Activated naive CD8-positive, alpha-beta T cell (primary cell): ENCODE data around the gene OTUD7B.

ENCODE experiments used
- H3K27ac Mint-ChIP-seq: one replicate; pipeline ENCODE4 v1.8.0; 2021; ENCODE audit warnings: mixed read lengths
- H3K27me3 Mint-ChIP-seq: one replicate; pipeline ENCODE4 v1.8.0; 2021; ENCODE audit warnings: mixed read lengths
- H3K36me3 Mint-ChIP-seq: one replicate; pipeline ENCODE4 v1.8.0; 2021; ENCODE audit warnings: mixed read lengths
- H3K4me1 Mint-ChIP-seq: one replicate; pipeline ENCODE4 v1.8.0; 2021; ENCODE audit warnings: low read depth, mixed read lengths
- H3K4me3 Mint-ChIP-seq: one replicate; pipeline ENCODE4 v1.8.0; 2021; ENCODE audit warnings: mild to moderate bottlenecking, mixed read lengths
- H3K9me3 Mint-ChIP-seq: one replicate; pipeline ENCODE4 v1.8.0; 2021; ENCODE audit warnings: low read depth, mixed read lengths

Gene OTUD7B

DNA sequence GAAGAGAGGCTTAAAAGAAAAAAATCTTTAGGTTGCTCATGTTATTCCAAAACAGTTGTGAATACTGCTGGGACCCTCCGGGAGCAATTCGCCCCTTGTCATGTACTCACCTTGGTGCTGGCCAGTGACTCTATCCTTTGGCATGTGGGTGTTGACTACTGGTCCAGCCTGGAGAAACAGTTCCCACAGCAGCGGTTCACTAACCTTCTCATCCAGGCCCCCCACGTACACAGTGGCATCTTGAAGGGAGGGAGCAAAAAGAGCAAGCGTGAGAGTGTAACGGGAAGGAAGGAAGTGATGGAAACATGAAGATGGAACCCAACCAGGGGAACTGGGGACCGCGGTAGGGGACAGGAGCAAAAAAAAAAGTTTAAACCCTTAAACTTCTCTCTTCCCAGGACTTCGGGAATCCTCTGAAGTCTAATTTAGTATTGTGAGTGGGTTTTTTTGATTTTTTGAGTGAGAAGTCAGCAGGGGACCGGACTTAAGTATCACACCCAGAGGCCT lies 83.4 kb downstream of the OTUD7B start:
- Mint-ChIP-seq H3K4me3 (peak overlapping the region; percentile 98), H3K27ac (peak overlapping the region; percentile 95), H3K27me3 (no peaks in the 10 kb centered on the region), H3K9me3 (no peaks in the 10 kb centered on the region), H3K36me3 (peaks cover 19% of the 10 kb centered on the region), H3K4me1 (peaks cover 40% of the 10 kb centered on the region)

DNA sequence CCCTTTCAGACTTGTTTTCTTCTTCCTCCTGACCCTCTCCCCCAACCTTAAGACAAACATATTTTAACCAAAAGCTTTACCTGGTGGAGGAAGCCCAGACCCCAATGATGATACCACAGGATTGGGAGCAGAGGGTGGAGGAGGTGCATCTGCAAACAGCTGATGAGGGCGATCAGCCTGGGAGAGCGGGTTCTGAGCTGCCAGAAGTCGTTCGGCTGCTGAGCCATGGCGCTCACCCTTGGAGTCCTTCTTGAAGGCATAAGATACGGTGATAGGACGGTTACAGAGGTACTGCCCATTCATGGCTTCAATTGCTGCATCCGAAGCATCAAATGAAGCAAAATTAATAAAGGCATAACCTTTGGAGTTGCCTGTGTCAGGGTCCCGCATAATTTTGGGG lies 84.2 kb downstream of the OTUD7B start:
- no peak overlapping the region for H3K27ac Mint-ChIP-seq
- no peaks in the 10 kb centered on the region for H3K9me3 Mint-ChIP-seq
- H3K27me3 Mint-ChIP-seq = no peaks in the 10 kb centered on the region
- H3K36me3 Mint-ChIP-seq = peaks cover 25% of the 10 kb centered on the region
- H3K4me1 Mint-ChIP-seq = peaks cover 38% of the 10 kb centered on the region
- peak overlapping the region; percentile 98 for H3K4me3 Mint-ChIP-seq

DNA sequence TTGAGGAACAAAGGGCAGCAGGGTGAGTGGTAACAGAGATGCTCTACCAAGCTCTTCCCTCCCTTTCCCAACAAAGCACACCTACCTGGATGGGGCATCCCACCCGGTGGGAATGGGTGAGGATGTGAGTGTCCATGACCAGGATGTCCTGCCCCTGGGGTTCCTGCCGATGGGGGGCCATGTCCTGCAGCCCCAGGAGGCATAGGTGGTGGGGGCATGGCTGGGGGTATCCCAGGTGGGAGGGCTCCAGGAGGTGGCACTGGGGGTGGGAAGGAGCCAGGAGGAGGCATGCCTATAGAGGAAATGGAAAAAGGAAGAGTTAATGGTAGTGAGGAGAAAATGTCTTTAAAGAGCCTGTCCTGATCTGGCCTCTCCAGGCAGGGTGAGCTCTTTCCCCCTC lies 84.8 kb downstream of the OTUD7B start:
- peaks cover 37% of the 10 kb centered on the region for H3K4me1 Mint-ChIP-seq
- no peak overlapping the region for H3K27ac Mint-ChIP-seq

DNA sequence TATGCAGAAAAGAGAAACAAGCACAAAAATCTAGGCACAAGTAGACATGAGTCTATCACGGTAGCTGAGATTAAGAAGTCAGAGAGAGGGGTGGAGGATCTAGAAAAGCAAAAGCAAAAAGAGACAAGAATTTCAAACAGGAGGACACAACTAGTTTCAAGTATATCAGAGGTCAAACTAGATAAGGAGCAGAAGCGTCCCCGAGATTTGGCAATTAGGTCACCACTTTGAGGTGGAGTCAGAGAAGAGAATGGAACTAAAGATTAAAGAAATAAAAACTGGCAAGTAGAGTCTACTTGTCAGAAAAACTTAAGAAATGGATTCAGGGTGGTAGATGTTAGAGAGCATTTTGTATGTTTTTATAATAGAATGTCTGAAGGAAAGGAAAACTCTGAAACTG lies 85.2 kb downstream of the OTUD7B start:
- H3K4me3 Mint-ChIP-seq = peak overlapping the region; percentile 98
- H3K9me3 Mint-ChIP-seq = no peaks in the 10 kb centered on the region
- peak overlapping the region; percentile 54 for H3K27ac Mint-ChIP-seq
- no peaks in the 10 kb centered on the region for H3K27me3 Mint-ChIP-seq
- H3K36me3 Mint-ChIP-seq = peaks cover 25% of the 10 kb centered on the region
- H3K4me1 Mint-ChIP-seq = peaks cover 37% of the 10 kb centered on the region

More for the DNA sequence above, 84.8 kb downstream of the OTUD7B start:
- Mint-ChIP-seq H3K27me3 (no peaks in the 10 kb centered on the region), H3K9me3 (no peaks in the 10 kb centered on the region), H3K36me3 (peaks cover 25% of the 10 kb centered on the region), H3K4me3 (peak overlapping the region; percentile 98)

DNA sequence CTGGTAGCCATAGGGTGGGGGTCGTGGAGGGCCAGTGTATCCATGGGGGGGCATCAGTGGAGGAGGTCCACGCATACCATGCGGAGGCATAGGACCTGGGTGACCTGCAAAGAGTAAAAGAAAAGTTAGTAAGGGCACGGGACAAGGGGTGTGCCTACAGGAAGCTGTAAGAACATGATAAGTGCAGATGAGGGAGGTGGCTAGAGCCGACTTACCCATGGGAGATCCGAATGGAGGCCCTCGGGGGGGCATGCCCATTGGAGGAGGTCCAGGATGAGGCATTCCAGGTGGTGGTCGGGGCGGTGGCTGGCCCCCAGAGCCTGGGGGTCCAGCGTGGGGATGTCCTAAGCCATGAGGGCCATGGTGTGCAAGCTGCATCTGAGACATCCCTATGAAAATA lies 86.9 kb downstream of the OTUD7B start:
- Mint-ChIP-seq H3K4me3 (no peak overlapping the region), H3K36me3 (peaks cover 25% of the 10 kb centered on the region), H3K27me3 (no peaks in the 10 kb centered on the region), H3K4me1 (peaks cover 38% of the 10 kb centered on the region), H3K27ac (no peak overlapping the region), H3K9me3 (no peaks in the 10 kb centered on the region)

DNA sequence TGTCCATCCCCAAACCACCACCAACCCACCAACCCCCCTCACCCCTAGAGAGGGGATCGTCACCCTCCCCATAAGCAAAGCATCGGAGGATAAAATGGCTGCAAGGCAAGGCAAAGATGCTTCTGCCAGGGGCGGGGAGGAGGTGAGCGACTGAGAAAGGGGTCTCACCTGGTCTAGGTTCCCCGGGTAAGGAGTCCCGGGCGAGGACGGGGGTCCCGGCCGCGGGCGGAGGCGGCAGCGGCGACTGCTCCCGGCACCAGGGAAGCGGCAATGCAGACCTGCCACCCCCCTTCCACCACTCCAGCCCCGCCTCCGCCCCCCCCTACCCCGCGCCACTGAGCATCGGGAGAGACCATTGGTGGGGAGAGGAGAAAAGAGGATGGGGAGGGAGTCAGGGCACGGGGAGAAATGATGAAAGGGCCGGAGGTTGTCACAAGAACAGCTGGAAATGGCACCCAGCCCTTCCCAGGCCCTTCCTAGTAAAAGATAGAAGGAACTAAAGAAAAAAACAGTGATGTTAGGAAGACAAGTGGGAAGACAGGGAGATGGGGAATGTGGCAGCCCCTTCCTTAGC lies 92.9 kb downstream of the OTUD7B start, which contains the start of gene SV2A:
Gene SV2A, minus strand, starts transcription at position 274 of the 574 bp plus-strand sequence. CDS start 4,004 bp downstream, outside the sequence.
- Mint-ChIP-seq H3K4me3 (peak within 1 kb of the TSS; percentile 89), H3K27ac (peak within 1 kb of the TSS; percentile 12), H3K36me3 (peaks cover 9% of the 10 kb centered on the region), H3K9me3 (no peaks in the 10 kb centered on the region), H3K27me3 (no peaks in the 10 kb centered on the region), H3K4me1 (peaks cover 39% of the 10 kb centered on the region)

DNA sequence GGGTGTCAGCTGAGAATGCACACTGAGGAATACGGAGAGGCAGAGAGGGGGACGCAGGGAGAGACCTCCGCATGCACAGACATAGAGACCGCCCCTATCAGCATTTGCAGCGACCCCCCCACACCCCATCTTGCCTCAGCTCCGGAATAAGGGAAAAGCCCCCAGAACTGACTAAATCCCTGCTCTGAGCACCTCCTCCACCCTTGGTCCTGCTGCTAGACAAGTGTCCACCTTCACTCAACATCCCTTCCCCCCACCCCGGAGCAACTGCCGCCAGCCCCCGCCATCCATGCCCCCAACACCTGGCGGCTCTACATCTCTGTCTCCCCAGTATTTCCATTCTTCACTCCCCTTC lies 93.7 kb downstream of the OTUD7B start:
- H3K36me3 Mint-ChIP-seq = peaks cover 6% of the 10 kb centered on the region
- no peak overlapping the region for H3K27ac Mint-ChIP-seq
- no peaks in the 10 kb centered on the region for H3K9me3 Mint-ChIP-seq
- peak overlapping the region; percentile 89 for H3K4me3 Mint-ChIP-seq
- H3K27me3 Mint-ChIP-seq = no peaks in the 10 kb centered on the region
- peaks cover 39% of the 10 kb centered on the region for H3K4me1 Mint-ChIP-seq

DNA sequence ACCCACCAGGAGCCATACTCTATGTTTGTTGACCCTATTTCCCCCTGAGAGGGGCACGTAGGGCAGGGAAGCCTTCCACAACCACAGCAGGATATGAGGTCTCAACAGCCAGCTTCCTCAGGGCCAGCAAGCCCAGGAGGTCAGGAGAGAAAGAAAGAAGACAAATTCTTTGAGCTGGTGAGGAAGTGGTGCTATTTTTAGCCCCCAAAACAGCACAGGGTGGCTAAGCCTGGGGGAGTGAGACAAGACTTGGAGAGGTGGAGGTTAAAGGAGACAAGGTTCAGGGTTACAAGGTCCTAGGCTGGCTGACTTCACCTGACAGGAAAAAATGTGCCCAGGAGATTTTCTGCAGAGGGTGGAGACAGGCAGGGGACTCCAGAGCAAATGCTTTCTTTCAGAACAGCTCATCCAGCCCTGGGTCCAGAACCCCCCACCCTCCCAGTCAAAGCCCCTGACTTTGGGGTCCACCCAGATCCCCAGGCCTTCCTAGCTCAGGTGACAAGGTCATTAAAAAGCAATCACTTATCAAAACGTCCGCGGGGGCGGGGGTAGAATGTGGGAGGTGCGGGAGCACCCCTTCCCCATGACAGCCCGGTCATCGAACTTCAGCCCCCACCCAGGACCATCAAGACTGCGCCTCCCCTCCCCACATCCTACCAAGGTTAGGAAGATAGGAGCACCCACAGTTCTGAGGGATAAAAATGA lies 94.2 kb downstream of the OTUD7B start:
- H3K4me3 Mint-ChIP-seq = peak overlapping the region; percentile 89
- H3K27ac Mint-ChIP-seq = peak overlapping the region; percentile 59
- no peaks in the 10 kb centered on the region for H3K27me3 Mint-ChIP-seq
- peaks cover 2% of the 10 kb centered on the region for H3K36me3 Mint-ChIP-seq
- no peaks in the 10 kb centered on the region for H3K9me3 Mint-ChIP-seq
- H3K4me1 Mint-ChIP-seq = peaks cover 39% of the 10 kb centered on the region

DNA sequence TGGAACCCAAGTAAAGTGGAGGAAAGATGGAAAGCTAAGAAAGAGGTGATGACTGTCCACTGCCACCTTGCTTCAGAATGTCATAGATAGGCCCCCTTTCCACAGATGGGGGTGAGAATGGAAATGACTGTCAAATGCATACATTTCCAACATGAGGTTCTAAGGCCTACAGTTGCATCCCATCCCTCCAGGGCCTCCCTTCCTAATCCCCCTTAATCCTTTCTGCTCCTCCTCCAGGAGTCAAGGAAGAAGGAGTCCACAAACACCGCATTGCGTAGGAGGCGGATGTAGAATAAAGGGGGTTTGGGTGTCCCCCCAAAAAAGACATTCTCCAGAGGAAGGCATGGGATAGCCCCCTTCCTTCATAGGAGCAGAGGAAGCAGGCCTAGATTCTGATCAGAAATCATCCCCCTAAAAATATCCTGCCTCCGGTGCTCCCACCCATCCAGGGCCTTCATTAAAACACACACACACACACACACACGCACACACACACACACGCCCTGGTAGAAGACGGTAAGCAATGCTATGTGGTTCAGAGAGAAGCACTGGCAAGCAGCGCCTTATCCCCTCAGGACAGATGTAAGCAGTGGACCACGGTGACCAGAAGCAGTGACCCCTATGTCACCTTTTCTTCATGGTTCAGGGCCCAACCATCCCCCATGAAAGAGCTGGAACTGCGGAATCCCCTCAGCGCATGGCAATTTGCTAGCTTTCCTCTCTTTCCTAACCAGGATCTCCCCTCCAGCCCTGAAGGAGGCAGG lies 94.9 kb downstream of the OTUD7B start:
- no peaks in the 10 kb centered on the region for H3K9me3 Mint-ChIP-seq
- H3K27ac Mint-ChIP-seq = peak overlapping the region; percentile 59
- peak overlapping the region; percentile 89 for H3K4me3 Mint-ChIP-seq
- H3K27me3 Mint-ChIP-seq = no peaks in the 10 kb centered on the region
- H3K4me1 Mint-ChIP-seq = peaks cover 39% of the 10 kb centered on the region
- H3K36me3 Mint-ChIP-seq = peaks cover 2% of the 10 kb centered on the region

DNA sequence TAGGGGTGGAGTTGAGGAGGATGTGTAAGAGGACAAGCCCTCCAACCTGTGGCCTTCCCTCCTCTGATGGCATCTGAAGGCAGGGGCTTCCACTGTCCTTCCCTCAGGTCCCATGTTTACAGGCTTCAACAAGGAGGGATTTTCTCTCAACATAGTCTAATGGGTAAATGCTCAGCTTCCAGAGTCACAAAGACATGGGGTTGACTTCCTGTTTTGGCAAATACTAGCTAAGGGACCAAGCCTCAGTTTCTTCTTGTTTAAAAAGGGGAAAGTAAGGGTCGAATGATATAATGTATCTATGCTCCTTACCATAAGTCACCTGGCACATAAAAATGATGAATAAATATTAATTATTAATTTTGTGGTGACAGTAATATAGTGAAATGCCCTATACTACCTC lies 96.0 kb downstream of the OTUD7B start:
- Mint-ChIP-seq H3K36me3 (peaks cover 2% of the 10 kb centered on the region), H3K27ac (no peak overlapping the region), H3K4me1 (peaks cover 39% of the 10 kb centered on the region), H3K4me3 (no peak overlapping the region), H3K27me3 (no peaks in the 10 kb centered on the region), H3K9me3 (no peaks in the 10 kb centered on the region)

DNA sequence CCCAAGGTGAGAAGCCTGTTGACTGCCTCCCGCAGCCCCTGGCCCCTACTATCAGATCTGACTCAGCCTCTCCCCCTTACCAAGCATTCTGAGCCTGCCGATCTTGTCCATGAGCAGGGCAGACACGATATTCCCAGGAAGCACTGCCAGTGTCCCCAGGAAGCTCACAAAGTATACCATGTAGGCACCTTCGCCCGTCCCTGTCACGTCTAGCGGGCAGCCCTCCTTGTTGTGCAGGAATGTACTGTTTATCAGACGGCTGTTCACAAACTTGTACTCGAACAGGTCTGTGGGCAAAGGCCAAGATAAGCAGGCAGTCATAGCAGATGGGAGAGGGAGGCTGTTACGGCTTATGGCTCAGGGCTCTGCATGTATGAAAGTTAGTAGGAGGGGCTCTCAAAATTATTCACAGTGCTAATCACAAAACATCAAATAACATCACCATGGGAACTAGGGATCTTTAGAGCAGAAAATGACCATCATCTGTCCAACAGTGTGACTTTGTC lies 103.9 kb downstream of the OTUD7B start:
- H3K27me3 Mint-ChIP-seq = no peaks in the 10 kb centered on the region
- peaks cover 7% of the 10 kb centered on the region for H3K36me3 Mint-ChIP-seq
- no peak overlapping the region for H3K27ac Mint-ChIP-seq
- H3K9me3 Mint-ChIP-seq = no peaks in the 10 kb centered on the region
- no peak overlapping the region for H3K4me3 Mint-ChIP-seq
- H3K4me1 Mint-ChIP-seq = peaks cover 2% of the 10 kb centered on the region

DNA sequence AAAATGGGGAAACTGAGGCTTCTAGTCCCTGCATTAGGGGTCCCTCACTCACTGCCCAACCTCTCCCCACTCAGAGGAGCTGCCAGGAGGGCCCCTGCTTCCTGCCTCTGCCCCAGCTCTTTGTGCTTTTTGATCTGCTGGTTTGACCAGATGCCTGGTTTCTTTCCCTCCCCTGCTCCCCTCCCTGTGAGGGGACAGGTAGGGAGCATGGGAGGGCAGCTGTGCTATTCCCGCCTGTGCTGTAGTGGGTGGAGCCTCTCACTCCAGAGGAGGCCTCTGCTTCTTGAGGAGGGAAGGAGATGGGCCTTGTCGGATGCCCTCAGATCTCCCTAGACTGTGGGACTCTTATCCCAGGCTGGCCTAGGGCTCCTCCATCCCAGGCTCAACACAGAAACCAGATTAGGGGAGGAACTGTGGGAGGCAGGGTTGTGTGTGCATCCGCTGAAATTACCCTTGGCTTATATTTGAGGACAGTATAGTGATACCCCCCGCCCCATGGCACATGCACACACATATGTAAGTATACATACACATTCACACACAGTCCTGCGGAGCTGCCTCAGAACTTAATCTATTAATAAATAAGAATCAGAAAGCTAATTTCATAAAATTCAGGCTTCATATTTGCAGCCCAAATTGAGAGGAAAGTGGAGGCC lies 106.6 kb downstream of the OTUD7B start:
- Mint-ChIP-seq H3K27me3 (no peaks in the 10 kb centered on the region), H3K36me3 (peaks cover 5% of the 10 kb centered on the region), H3K4me1 (peaks cover 20% of the 10 kb centered on the region), H3K9me3 (no peaks in the 10 kb centered on the region), H3K27ac (no peak overlapping the region), H3K4me3 (no peak overlapping the region)

DNA sequence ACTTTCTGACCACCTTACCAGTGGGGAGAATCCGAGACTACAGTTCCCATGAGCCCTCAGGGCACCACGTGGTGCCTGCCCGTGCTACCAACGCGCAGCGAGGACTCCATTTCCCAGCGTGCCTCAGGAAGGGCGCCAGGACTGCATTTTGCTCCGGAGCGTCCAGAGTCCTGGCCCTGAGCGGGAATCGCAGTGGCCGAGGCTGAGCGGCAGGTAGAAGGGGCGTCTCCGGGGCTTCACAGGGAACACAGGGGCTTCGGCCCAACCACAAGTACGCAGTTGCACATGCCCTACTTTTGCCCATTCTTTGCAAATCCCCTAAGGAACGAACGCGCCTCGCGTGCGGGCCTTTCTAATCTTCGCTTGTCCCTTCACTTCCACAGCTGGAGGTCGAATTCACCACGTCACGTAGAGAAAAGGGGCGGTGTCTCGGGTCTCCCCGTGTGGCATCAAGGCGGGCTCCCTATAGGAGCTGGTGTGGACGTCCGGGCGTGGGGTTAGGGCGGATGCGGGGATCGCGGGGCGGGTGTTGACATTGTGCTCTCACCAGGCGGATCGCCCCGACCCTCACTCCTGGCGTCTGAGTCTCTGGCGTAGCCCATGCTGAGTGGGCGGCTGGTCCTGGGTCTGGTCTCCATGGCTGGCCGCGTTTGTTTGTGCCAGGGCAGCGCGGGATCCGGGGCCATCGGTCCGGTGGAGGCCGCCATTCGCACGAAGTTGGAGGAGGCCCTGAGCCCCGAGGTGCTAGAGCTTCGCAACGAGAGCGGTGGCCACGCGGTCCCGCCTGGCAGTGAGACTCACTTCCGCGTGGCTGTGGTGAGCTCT lies 110.9 kb downstream of the OTUD7B start, which contains the start of gene BOLA1:
Gene BOLA1, plus strand, starts transcription at position 109 of the 825 bp plus-strand sequence. Its CDS starts 492 bp downstream, at position 601.
- no peaks in the 10 kb centered on the region for H3K9me3 Mint-ChIP-seq
- no peaks in the 10 kb centered on the region for H3K27me3 Mint-ChIP-seq
- peak within 1 kb of the TSS; percentile 95 for H3K27ac Mint-ChIP-seq
- peaks cover 23% of the 10 kb centered on the region for H3K4me1 Mint-ChIP-seq
- peaks cover 2% of the 10 kb centered on the region for H3K36me3 Mint-ChIP-seq
- peak within 1 kb of the TSS; percentile 92 for H3K4me3 Mint-ChIP-seq

DNA sequence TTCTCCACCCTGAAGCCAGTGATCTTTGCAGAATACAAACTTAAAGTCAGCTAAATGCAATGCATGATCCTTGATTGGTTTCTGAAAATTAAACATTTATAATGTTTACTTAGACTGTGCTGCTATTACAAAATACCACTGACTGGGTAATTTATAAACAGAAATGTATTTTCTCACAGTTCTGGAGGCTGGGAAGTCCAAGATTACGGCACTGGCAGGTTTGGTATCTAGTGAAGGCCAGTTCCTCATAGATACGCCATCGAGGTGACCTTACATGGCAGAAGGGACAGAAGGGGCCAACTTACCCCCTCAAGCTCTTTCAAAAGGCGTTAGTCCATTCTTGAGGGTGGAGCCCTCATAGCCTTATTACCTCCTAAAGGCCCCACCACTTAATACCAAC lies 114.0 kb downstream of the OTUD7B start:
- H3K27me3 Mint-ChIP-seq = no peaks in the 10 kb centered on the region
- H3K9me3 Mint-ChIP-seq = no peaks in the 10 kb centered on the region
- H3K36me3 Mint-ChIP-seq = no peaks in the 10 kb centered on the region
- H3K4me3 Mint-ChIP-seq = no peak overlapping the region
- peaks cover 21% of the 10 kb centered on the region for H3K4me1 Mint-ChIP-seq
- H3K27ac Mint-ChIP-seq = no peak overlapping the region
